Nephron (organoid): Measurements from ENCODE around the gene PPP1R13B.

Experiments
- H3K27ac Mint-ChIP-seq, 3 experiments: 2 replicates each; pipeline ENCODE4 v1.8.0; 2020; ENCODE audit warnings: mixed read lengths in 3 of 3, mild to moderate bottlenecking in 2 of 3, moderate library complexity in 1 of 3
- H3K27me3 Mint-ChIP-seq: 2 replicates; pipeline ENCODE4 v1.8.0; 2021; ENCODE audit warnings: low read depth, mild to moderate bottlenecking, moderate library complexity, mixed read lengths
- H3K36me3 Mint-ChIP-seq: 2 replicates; pipeline ENCODE4 v1.8.0; 2020; ENCODE audit warnings: low read depth, mixed read lengths
- H3K4me1 Mint-ChIP-seq: 2 replicates; pipeline ENCODE4 v1.8.0; 2020; ENCODE audit warnings: mixed read lengths
- H3K4me3 Mint-ChIP-seq, 3 experiments: 2 replicates each; pipeline ENCODE4 v1.8.0; 2020; ENCODE audit warnings: mild to moderate bottlenecking in 3 of 3, mixed read lengths in 3 of 3, moderate library complexity in 2 of 3
- H3K9me3 Mint-ChIP-seq: 2 replicates; pipeline ENCODE4 v1.8.0; 2020; ENCODE audit warnings: mixed read lengths
- CTCF ChIP-seq, 3 experiments: fragments of 200-600 bp; sonication (generic); IDR thresholded peaks; one replicate each; pipeline ENCODE4 v1.5.0; 2021; ENCODE audit warnings: antibody characterized with exemption in 3 of 3; ENCODE audit not compliant: unreplicated experiment in 3 of 3

The PPP1R13B gene

DNA sequence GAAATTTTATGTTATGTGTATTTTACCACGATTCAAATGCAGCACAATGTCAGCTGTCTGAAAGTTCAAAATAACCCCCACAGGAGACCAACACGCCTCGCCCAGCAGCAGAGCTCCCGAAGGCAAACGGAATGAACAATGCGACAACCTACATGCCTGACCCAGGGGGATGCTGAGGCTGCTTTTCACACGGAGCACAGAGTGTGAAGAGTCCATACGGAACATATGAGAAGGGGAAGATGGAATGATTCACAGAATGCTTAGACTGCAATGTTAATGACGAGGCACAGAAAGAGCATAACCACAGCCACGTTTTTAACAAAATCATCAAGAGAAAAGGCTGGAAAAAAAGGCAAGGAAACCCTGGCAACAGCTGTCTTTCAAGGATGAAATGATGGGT lies 109.2 kb downstream of the PPP1R13B start:
- peaks cover 42% of the 10 kb centered on the region for H3K36me3 Mint-ChIP-seq
- TF ChIP-seq CTCF (IDR thresholded peaks at IDR 0.05; ENCODE audit: unreplicated experiment in 3 of 3) = no peak
- H3K4me3 Mint-ChIP-seq = no peak overlapping the region
- no peak overlapping the region for H3K27ac Mint-ChIP-seq
- no peaks in the 10 kb centered on the region for H3K4me1 Mint-ChIP-seq
- no peaks in the 10 kb centered on the region for H3K9me3 Mint-ChIP-seq
- H3K27me3 Mint-ChIP-seq = no peaks in the 10 kb centered on the region

DNA sequence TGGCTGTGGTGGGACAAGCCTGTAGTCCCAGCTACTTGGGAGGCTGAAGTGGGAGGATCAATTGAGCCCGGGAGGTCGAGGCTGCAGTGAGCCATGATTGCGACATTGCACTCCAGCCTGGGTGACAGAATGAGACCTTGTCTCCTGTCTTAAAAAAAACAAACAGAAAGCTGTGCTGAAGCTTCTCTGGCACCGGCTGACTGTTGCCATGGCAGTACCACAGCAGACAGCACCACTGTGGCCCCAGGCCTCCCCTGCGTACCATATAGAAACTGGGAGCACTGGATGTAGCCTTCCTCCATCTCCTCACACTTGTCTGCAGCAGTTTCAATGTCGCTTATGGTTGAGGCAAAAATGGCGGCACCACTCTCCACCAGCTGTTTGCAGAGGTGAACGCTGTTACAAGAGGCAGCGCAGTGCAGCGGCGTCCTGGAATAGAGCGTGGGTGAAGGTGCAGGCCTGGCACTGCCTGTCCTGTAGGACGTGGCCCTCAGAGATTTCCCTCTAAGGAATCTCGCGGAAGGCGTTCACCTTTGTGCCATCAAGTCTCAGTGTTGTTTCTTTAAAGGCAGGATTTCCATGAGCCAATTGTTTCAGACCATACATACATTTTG lies 109.8 kb downstream of the PPP1R13B start:
- Mint-ChIP-seq H3K4me3 (no peak overlapping the region), H3K9me3 (no peaks in the 10 kb centered on the region), H3K36me3 (peaks cover 44% of the 10 kb centered on the region), H3K4me1 (no peaks in the 10 kb centered on the region), H3K27me3 (no peaks in the 10 kb centered on the region), H3K27ac (no peak overlapping the region)
- no peak for TF ChIP-seq CTCF (IDR thresholded peaks at IDR 0.05; ENCODE audit: unreplicated experiment in 3 of 3)

GRCh38 chr14:103736546-103737431 lies 110.6 kb downstream of the PPP1R13B start:
- TF ChIP-seq CTCF (IDR thresholded peaks at IDR 0.05; ENCODE audit: unreplicated experiment in 3 of 3) = no peak
- no peaks in the 10 kb centered on the region for H3K4me1 Mint-ChIP-seq
- H3K4me3 Mint-ChIP-seq = no peak overlapping the region
- H3K9me3 Mint-ChIP-seq = no peaks in the 10 kb centered on the region
- H3K27ac Mint-ChIP-seq = no peak overlapping the region
- H3K27me3 Mint-ChIP-seq = no peaks in the 10 kb centered on the region
- H3K36me3 Mint-ChIP-seq = peaks cover 45% of the 10 kb centered on the region

DNA sequence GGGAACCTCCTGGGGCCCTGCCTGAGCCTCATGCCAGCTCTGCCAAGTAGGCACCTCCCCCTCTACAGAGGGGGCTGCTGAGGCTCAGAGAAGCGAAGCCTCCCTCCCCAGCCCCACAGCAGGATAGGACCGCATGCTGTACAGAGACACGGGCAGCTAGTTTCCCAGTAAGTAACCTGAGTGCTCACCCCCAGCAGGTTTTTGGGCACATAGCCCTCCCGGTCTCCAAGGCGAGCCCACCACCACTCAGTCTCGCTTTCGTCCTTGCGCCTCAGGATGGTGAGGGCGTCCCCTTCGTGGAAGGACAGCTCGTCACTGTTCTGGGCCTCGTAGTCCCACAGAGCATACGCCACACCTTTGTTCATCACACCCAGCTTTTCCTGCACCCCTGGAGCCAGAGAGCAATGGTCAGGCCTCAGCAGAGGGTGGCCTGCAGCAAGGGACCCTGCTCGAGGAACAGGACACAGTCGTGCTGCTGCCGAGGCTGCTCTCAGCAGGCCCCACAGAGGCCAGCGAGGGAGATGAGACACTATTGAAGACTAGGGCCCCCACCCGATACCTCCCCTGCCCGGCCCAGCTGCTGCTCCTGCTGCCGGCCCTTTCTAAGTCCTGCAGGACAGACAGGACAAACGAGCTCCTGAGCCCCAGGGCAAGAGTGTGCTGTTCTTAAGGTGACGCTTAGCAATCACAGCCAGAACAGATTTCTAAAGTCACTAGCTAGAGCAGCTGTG lies 111.4 kb downstream of the PPP1R13B start:
- peaks cover 40% of the 10 kb centered on the region for H3K36me3 Mint-ChIP-seq
- no peak for TF ChIP-seq CTCF (IDR thresholded peaks at IDR 0.05; ENCODE audit: unreplicated experiment in 3 of 3)
- peak overlapping the region in 1 of 3 experiments; percentile 17 for H3K27ac Mint-ChIP-seq
- H3K9me3 Mint-ChIP-seq = no peaks in the 10 kb centered on the region
- H3K27me3 Mint-ChIP-seq = no peaks in the 10 kb centered on the region
- H3K4me1 Mint-ChIP-seq = no peaks in the 10 kb centered on the region
- no peak overlapping the region for H3K4me3 Mint-ChIP-seq

GRCh38 chr14:103735439-103735814 lies 111.9 kb downstream of the PPP1R13B start:
- Mint-ChIP-seq H3K27me3 (no peaks in the 10 kb centered on the region), H3K4me1 (no peaks in the 10 kb centered on the region), H3K4me3 (no peak overlapping the region), H3K36me3 (peaks cover 34% of the 10 kb centered on the region), H3K27ac (peak overlapping the region in 1 of 3 experiments; percentile 32), H3K9me3 (no peaks in the 10 kb centered on the region)
- no peak for TF ChIP-seq CTCF (IDR thresholded peaks at IDR 0.05; ENCODE audit: unreplicated experiment in 3 of 3)
